HepG2 (cell line): ENCODE results near the gene GRM1. TPM values are rescaled to one million over a fixed set of nuclear protein-coding genes. Genes with fewer than 3 reads are reported as not detected.

Experiments
- HOXD1 ChIP-seq: sonication (generic); formaldehyde crosslinking; IDR thresholded peaks from 2 replicates; pipeline ENCODE4 v1.5.0; 2020; ENCODE audit warnings: missing genetic modification reagents
- SSRP1 ChIP-seq: IDR thresholded peaks from 2 replicates; pipeline ENCODE4 v1.6.1; 2016; ENCODE audit warnings: control low read depth
- ZNF564 ChIP-seq: sonication (generic); formaldehyde crosslinking; IDR thresholded peaks from 2 replicates; pipeline ENCODE4 v1.8.1; 2023; ENCODE audit warnings: mild to moderate bottlenecking, missing genetic modification reagents
- polyA plus RNA-seq, 8 experiments: library from polyadenylated mRNA; depleted of rRNA in 3 of 8; stranded (reverse) in 7 of 8; unstranded in 1 of 8; fragments of >200 nt; fragmentation: Illumina TruSeq in 4 of 8; extraction: Trizol in 4 of 8; gene quantifications; 2 replicates each; pipeline versions ENCODE4 v1.2.1 to v1.2.3, GENCODE V29; 2011 to 2016; ENCODE audit warnings: low read depth in 4 of 8, missing spikeins in 1 of 8, mixed read lengths in 1 of 8; ENCODE audit not compliant: insufficient read depth in 1 of 8
- total RNA-seq, 5 experiments: library from RNA; depleted of rRNA; stranded (reverse); fragments of >200 nt; fragmentation: Illumina TruSeq; extraction: Trizol; gene quantifications; 2 replicates each; pipeline ENCODE4 v1.2.3, GENCODE V29; 2016; ENCODE audit warnings: low read depth in 1 of 5
- TF ChIP-seq, protein P1 (sequence below): sonication (generic); formaldehyde crosslinking; IDR thresholded peaks from 2 replicates; pipeline ENCODE4 v1.5.0; 2020; ENCODE audit warnings: missing genetic modification reagents
- TF ChIP-seq, protein P2 (sequence below): sonication (generic); formaldehyde crosslinking; IDR thresholded peaks from 2 replicates; pipeline ENCODE4 v1.4.0; 2020; ENCODE audit warnings: missing genetic modification reagents
- TF ChIP-seq, protein P3 (sequence below): sonication (generic); formaldehyde crosslinking; IDR thresholded peaks from 2 replicates; pipeline ENCODE4 v1.8.1; 2023; ENCODE audit warnings: mild to moderate bottlenecking, missing genetic modification reagents
- TF ChIP-seq, protein P4 (sequence below): sonication (generic); formaldehyde crosslinking; IDR thresholded peaks from 2 replicates; pipeline ENCODE4 v1.4.0; 2020; ENCODE audit warnings: mild to moderate bottlenecking, missing genetic modification reagents

The GRM1 gene
- total and polyA plus RNA-seq, 2 of the 13 experiments (the other 11 are each of a cell fraction or from before 2014, with no cell fraction given) = 0.09 TPM; not detected in 1

DNA sequence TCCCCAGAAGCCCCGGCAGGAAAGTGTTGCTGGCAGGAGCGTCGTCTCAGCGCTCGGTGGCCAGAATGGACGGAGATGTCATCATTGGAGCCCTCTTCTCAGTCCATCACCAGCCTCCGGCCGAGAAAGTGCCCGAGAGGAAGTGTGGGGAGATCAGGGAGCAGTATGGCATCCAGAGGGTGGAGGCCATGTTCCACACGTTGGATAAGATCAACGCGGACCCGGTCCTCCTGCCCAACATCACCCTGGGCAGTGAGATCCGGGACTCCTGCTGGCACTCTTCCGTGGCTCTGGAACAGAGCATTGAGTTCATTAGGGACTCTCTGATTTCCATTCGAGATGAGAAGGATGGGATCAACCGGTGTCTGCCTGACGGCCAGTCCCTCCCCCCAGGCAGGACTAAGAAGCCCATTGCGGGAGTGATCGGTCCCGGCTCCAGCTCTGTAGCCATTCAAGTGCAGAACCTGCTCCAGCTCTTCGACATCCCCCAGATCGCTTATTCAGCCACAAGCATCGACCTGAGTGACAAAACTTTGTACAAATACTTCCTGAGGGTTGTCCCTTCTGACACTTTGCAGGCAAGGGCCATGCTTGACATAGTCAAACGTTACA, 817 bp downstream of the GRM1 start (continued):
- TF ChIP-seq, protein P1, sequence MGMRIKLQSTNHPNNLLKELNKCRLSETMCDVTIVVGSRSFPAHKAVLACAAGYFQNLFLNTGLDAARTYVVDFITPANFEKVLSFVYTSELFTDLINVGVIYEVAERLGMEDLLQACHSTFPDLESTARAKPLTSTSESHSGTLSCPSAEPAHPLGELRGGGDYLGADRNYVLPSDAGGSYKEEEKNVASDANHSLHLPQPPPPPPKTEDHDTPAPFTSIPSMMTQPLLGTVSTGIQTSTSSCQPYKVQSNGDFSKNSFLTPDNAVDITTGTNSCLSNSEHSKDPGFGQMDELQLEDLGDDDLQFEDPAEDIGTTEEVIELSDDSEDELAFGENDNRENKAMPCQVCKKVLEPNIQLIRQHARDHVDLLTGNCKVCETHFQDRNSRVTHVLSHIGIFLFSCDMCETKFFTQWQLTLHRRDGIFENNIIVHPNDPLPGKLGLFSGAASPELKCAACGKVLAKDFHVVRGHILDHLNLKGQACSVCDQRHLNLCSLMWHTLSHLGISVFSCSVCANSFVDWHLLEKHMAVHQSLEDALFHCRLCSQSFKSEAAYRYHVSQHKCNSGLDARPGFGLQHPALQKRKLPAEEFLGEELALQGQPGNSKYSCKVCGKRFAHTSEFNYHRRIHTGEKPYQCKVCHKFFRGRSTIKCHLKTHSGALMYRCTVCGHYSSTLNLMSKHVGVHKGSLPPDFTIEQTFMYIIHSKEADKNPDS = no peak
- TF ChIP-seq, protein P2, sequence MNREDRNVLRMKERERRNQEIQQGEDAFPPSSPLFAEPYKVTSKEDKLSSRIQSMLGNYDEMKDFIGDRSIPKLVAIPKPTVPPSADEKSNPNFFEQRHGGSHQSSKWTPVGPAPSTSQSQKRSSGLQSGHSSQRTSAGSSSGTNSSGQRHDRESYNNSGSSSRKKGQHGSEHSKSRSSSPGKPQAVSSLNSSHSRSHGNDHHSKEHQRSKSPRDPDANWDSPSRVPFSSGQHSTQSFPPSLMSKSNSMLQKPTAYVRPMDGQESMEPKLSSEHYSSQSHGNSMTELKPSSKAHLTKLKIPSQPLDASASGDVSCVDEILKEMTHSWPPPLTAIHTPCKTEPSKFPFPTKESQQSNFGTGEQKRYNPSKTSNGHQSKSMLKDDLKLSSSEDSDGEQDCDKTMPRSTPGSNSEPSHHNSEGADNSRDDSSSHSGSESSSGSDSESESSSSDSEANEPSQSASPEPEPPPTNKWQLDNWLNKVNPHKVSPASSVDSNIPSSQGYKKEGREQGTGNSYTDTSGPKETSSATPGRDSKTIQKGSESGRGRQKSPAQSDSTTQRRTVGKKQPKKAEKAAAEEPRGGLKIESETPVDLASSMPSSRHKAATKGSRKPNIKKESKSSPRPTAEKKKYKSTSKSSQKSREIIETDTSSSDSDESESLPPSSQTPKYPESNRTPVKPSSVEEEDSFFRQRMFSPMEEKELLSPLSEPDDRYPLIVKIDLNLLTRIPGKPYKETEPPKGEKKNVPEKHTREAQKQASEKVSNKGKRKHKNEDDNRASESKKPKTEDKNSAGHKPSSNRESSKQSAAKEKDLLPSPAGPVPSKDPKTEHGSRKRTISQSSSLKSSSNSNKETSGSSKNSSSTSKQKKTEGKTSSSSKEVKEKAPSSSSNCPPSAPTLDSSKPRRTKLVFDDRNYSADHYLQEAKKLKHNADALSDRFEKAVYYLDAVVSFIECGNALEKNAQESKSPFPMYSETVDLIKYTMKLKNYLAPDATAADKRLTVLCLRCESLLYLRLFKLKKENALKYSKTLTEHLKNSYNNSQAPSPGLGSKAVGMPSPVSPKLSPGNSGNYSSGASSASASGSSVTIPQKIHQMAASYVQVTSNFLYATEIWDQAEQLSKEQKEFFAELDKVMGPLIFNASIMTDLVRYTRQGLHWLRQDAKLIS (CRISPR knock-in tag) = no peak
- TF ChIP-seq ZNF564 (CRISPR knock-in tag) (no peak), HOXD1 (CRISPR knock-in tag) (no peak), SSRP1 (no peak)
- TF ChIP-seq, protein P3, sequence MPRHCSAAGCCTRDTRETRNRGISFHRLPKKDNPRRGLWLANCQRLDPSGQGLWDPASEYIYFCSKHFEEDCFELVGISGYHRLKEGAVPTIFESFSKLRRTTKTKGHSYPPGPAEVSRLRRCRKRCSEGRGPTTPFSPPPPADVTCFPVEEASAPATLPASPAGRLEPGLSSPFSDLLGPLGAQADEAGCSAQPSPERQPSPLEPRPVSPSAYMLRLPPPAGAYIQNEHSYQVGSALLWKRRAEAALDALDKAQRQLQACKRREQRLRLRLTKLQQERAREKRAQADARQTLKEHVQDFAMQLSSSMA (CRISPR knock-in tag) = no peak
- TF ChIP-seq, protein P4, sequence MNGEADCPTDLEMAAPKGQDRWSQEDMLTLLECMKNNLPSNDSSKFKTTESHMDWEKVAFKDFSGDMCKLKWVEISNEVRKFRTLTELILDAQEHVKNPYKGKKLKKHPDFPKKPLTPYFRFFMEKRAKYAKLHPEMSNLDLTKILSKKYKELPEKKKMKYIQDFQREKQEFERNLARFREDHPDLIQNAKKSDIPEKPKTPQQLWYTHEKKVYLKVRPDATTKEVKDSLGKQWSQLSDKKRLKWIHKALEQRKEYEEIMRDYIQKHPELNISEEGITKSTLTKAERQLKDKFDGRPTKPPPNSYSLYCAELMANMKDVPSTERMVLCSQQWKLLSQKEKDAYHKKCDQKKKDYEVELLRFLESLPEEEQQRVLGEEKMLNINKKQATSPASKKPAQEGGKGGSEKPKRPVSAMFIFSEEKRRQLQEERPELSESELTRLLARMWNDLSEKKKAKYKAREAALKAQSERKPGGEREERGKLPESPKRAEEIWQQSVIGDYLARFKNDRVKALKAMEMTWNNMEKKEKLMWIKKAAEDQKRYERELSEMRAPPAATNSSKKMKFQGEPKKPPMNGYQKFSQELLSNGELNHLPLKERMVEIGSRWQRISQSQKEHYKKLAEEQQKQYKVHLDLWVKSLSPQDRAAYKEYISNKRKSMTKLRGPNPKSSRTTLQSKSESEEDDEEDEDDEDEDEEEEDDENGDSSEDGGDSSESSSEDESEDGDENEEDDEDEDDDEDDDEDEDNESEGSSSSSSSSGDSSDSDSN (CRISPR knock-in tag) = no peak
